ENCODE results near the gene GOSR2. TPM values are rescaled to one million over a fixed set of nuclear protein-coding genes. Genes with fewer than 3 reads are reported as not detected.
"Not testable (repeated sequence)": the region's sequence is repeated elsewhere in the genome, so short reads cannot be mapped to it uniquely, and the experiment has no call there.

GOSR2 gene
- total RNA-seq, 4 donors from 2014 or later = 20.3 to 37.8 (median 24.7) TPM

GRCh38 chr17:46983782-46984181, 60.8 kb downstream of the GOSR2 start:
- no peak overlapping the region for H3K27ac ChIP-seq
- intact Hi-C loops (cut with DNase I) = no loop called here

GRCh38 chr17:46984341-46984740, 61.4 kb downstream of the GOSR2 start:
- Histone ChIP-seq H3K4me1 (peaks cover 2 to 6% (median 3%) of the 10 kb centered on the region in 3 donors), H3K36me3 (no peaks in the 10 kb centered on the region), H3K4me3 (no peak overlapping the region), H3K27ac (no peak overlapping the region), H3K9me3 (no peaks in the 10 kb centered on the region), H3K27me3 (peaks cover 0 to 27% (median 4%) of the 10 kb centered on the region in 4 donors)
- TF ChIP-seq CTCF (IDR thresholded peaks at IDR 0.05) = no peak
- 40 to 58% methylated on average over 4 to 5 of the region's 6 CpGs for WGBS, 2 donors
- no peak for DNase-seq
- intact Hi-C loops (cut with DNase I) = no loop called here

More at GRCh38 chr17:46983782-46984181, 60.8 kb downstream of the GOSR2 start:
- 30 to 67% methylated on average over 3 to 6 of the region's 6 CpGs for WGBS, 2 donors
- Histone ChIP-seq H3K9me3 (no peaks in the 10 kb centered on the region), H3K4me1 (peaks cover 7 to 12% (median 9%) of the 10 kb centered on the region in 3 donors), H3K27me3 (peaks cover 0 to 33% (median 10%) of the 10 kb centered on the region in 4 donors), H3K4me3 (no peak overlapping the region), H3K36me3 (no peaks in the 10 kb centered on the region)
- DNase-seq = no peak
- TF ChIP-seq POLR2A (IDR thresholded peaks at IDR 0.05) (no peak), CTCF (IDR thresholded peaks at IDR 0.05) (no peak)

- H3K4me1 ChIP-seq = peaks cover 0 to under 1% (median 0%) of the 10 kb centered on the region in 3 donors
- no peak overlapping the region for H3K4me3 ChIP-seq
- H3K27me3 ChIP-seq = peaks cover 0 to 21% (median 0%) of the 10 kb centered on the region in 4 donors
- H3K36me3 ChIP-seq = no peaks in the 10 kb centered on the region
- H3K27ac ChIP-seq = no peak overlapping the region
- no peak for DNase-seq
- WGBS, 2 donors = 28 to 53% methylated on average over 4 to 5 of the region's 5 CpGs
- no peak for TF ChIP-seq CTCF (IDR thresholded peaks at IDR 0.05)
- no peak for TF ChIP-seq POLR2A (IDR thresholded peaks at IDR 0.05)
- no peaks in the 10 kb centered on the region for H3K9me3 ChIP-seq
- intact Hi-C loops (cut with DNase I) = no loop called here
Observed at GRCh38 chr17:46984892-46985291, 61.9 kb downstream of the GOSR2 start.

GRCh38 chr17:46986366-46986765, 63.4 kb downstream of the GOSR2 start:
- H3K4me3 ChIP-seq = no peak overlapping the region
- H3K4me1 ChIP-seq = no peaks in the 10 kb centered on the region
- H3K27me3 ChIP-seq = peaks cover 0 to 7% (median 0%) of the 10 kb centered on the region in 4 donors
- 72 to 82% methylated on average over 7 of the region's 7 CpGs for WGBS, 2 donors
- intact Hi-C loops (cut with DNase I) = no loop called here
- TF ChIP-seq CTCF (IDR thresholded peaks at IDR 0.05) (no peak), POLR2A (IDR thresholded peaks at IDR 0.05) (no peak)
- no peak overlapping the region for H3K27ac ChIP-seq
- no peaks in the 10 kb centered on the region for H3K36me3 ChIP-seq
- H3K9me3 ChIP-seq = no peaks in the 10 kb centered on the region
- no peak for DNase-seq

- WGBS, 2 donors = 77 to 83% methylated on average over 5 of the region's 5 CpGs
- DNase-seq; H3K4me1 ChIP-seq; intact Hi-C loops (cut with DNase I); H3K36me3 ChIP-seq; H3K27me3 ChIP-seq; H3K27ac ChIP-seq; H3K9me3 ChIP-seq; H3K4me3 ChIP-seq: not testable (repeated sequence)
Observed at GRCh38 chr17:46987927-46988326, 65.0 kb downstream of the GOSR2 start.

Measured in esophagus squamous epithelium (tissue), 5 donors.